ENCODE results near the gene PRKAR1B. TPM values are rescaled to one million over a fixed set of nuclear protein-coding genes. Genes with fewer than 3 reads are reported as not detected.

PRKAR1B gene
- total and polyA plus RNA-seq, 2 donors (not counting 1 experiment from before 2014, with no cell fraction given) = 4.5 to 8.6 TPM

GRCh38 chr7:698515-699475 lies 28.3 kb downstream of the PRKAR1B start:
- intact Hi-C loops (cut with micrococcal nuclease) = no loop called here
- peaks cover 0 to 2% of the 10 kb centered on the region in 2 experiments for H3K36me3 ChIP-seq (replicated peaks in 1 of 2; ENCODE audit: control extremely low read depth in 1 of 2, control insufficient read depth in 1 of 2, extremely low read depth in 1 of 2, insufficient read depth in 2 of 2, low read length in 1 of 2)
- H4K20me1 ChIP-seq (ENCODE audit: control insufficient read depth, insufficient read depth, low read length, poor library complexity, severe bottlenecking) = no peaks in the 10 kb centered on the region
- H3K4me3 Mint-ChIP-seq = no peak overlapping the region
- no peak overlapping the region for H3K4me3 ChIP-seq (ENCODE audit: control extremely low read depth in 1 of 5, extremely low read depth in 1 of 5, insufficient read depth in 1 of 5, low read depth in 2 of 5, low read length in 4 of 5)
- no peak overlapping the region for H3K4me2 ChIP-seq (replicated peaks; ENCODE audit: low read depth, low read length, poor library complexity, severe bottlenecking)
- H3K4me1 ChIP-seq (ENCODE audit: control insufficient read depth in 2 of 2, insufficient read depth in 2 of 2, low read length in 2 of 2) = no peaks in the 10 kb centered on the region
- H3K9ac ChIP-seq (ENCODE audit: low read length) = no peak overlapping the region
- H3K27me3 Mint-ChIP-seq = no peaks in the 10 kb centered on the region
- H3K9me3 Mint-ChIP-seq (ENCODE audit: insufficient read depth) = peaks cover 4% of the 10 kb centered on the region
- H3K79me2 ChIP-seq (ENCODE audit: control insufficient read depth, insufficient read depth, low read length) = peaks cover 3% of the 10 kb centered on the region
- no peak overlapping the region for H3K27ac Mint-ChIP-seq
- WGBS (ENCODE audit: insufficient coverage) = 96% methylated on average over 21 of the region's 23 CpGs
- H3K27ac ChIP-seq (ENCODE audit: low read length in 2 of 2) = no peak overlapping the region
- no peak overlapping the region for H2AFZ ChIP-seq (ENCODE audit: insufficient read depth, low read depth, low read length, poor library complexity, severe bottlenecking)
- H3K27me3 ChIP-seq (replicated peaks in 1 of 4; ENCODE audit: control extremely low read depth in 1 of 4, control insufficient read depth in 3 of 4, insufficient read depth in 4 of 4, low read length in 3 of 4) = no peaks in the 10 kb centered on the region
- CTCF ChIA-PET = no interaction called here
- POLR2A ChIA-PET = no interaction called here
- ATAC-seq (ENCODE audit: low read depth) (no peak), DNase-seq (no peak)
- H3K9me3 ChIP-seq (ENCODE audit: control extremely low read depth in 1 of 3, control insufficient read depth in 2 of 3, insufficient read depth in 1 of 3, low read length in 2 of 3) = peaks cover 0 to 11% (median 2%) of the 10 kb centered on the region in 3 donors
- no peaks in the 10 kb centered on the region for H3K4me1 Mint-ChIP-seq
- no peak for TF ChIP-seq EZH2 (IDR thresholded peaks at IDR 0.05; ENCODE audit: borderline replicate concordance, insufficient read depth, low read depth, low read length, poor library complexity, severe bottlenecking)
- TF ChIP-seq, protein P1, sequence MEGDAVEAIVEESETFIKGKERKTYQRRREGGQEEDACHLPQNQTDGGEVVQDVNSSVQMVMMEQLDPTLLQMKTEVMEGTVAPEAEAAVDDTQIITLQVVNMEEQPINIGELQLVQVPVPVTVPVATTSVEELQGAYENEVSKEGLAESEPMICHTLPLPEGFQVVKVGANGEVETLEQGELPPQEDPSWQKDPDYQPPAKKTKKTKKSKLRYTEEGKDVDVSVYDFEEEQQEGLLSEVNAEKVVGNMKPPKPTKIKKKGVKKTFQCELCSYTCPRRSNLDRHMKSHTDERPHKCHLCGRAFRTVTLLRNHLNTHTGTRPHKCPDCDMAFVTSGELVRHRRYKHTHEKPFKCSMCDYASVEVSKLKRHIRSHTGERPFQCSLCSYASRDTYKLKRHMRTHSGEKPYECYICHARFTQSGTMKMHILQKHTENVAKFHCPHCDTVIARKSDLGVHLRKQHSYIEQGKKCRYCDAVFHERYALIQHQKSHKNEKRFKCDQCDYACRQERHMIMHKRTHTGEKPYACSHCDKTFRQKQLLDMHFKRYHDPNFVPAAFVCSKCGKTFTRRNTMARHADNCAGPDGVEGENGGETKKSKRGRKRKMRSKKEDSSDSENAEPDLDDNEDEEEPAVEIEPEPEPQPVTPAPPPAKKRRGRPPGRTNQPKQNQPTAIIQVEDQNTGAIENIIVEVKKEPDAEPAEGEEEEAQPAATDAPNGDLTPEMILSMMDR (IDR thresholded peaks at IDR 0.05) = no peak

Data from B cell (primary cell).